Gastroesophageal sphincter (tissue), 3 donors: ENCODE measurements around the gene DDC.

Experiments
- CTCF ChIP-seq, 4 experiments: fragments of 200-600 bp in 2 of 4; fragments of 450-650 bp in 2 of 4; sonication (generic) in 1 of 4; IDR thresholded peaks; one replicate each; pipeline ENCODE4 v1.5.1; 2017 to 2019; ENCODE audit warnings: antibody characterized with exemption in 4 of 4, mild to moderate bottlenecking in 2 of 4, moderate library complexity in 2 of 4
- EP300 ChIP-seq: sonication (generic); formaldehyde crosslinking; IDR thresholded peaks from one replicate; pipeline ENCODE4 v1.6.1; 2017; ENCODE audit warnings: antibody characterized with exemption, mild to moderate bottlenecking
- POLR2A ChIP-seq, 2 donors: fragments of 450-650 bp; IDR thresholded peaks; one replicate each; pipeline ENCODE4 v1.6.1; 2017; ENCODE audit warnings: antibody characterized with exemption in 2 of 2, mild to moderate bottlenecking in 2 of 2, moderate library complexity in 1 of 2
- POLR2AphosphoS5 ChIP-seq: sonication (generic); formaldehyde crosslinking; IDR thresholded peaks from one replicate; pipeline ENCODE4 v1.6.1; 2017; ENCODE audit warnings: antibody characterized with exemption

- no peak for TF ChIP-seq CTCF (IDR thresholded peaks at IDR 0.05)
- no peak for TF ChIP-seq POLR2A (IDR thresholded peaks at IDR 0.05)
- TF ChIP-seq EP300 = no peak
- no peak for TF ChIP-seq POLR2AphosphoS5
Measured at GRCh38 chr7:50454968-50455367, 110.2 kb downstream of the DDC start.
